Peyer's patch (tissue), 4 donors: Measurements from ENCODE around the gene MCTP2. TPM values are rescaled to one million over a fixed set of nuclear protein-coding genes. Genes with fewer than 3 reads are reported as not detected.
A peak's percentile ranks its signal among the peaks of the same experiment; 100 is the strongest.

ENCODE experiments used
- DNase-seq, 3 donors: peaks; one replicate each; pipeline ENCODE4 v3.0.0-alpha.2; 2017 to 2019
- H3K27ac ChIP-seq, 4 donors: fragments of 200-600 bp; sonication (generic); one replicate each; pipeline ENCODE4 v1.5.1; 2016 to 2019
- H3K27me3 ChIP-seq, 2 donors: fragments of 200-600 bp; sonication (generic); one replicate each; pipeline ENCODE4 v1.5.1; 2019
- H3K36me3 ChIP-seq, 3 donors: fragments of 200-600 bp; sonication (generic); one replicate each; pipeline ENCODE4 v1.5.1; 2016 to 2019
- H3K4me1 ChIP-seq, 4 donors: fragments of 200-600 bp; sonication (generic); one replicate each; pipeline ENCODE4 v1.5.1; 2016 to 2019
- H3K4me3 ChIP-seq, 4 donors: fragments of 200-600 bp; sonication (generic); 1 replicate in 3 of 4; 2 replicates in 1 of 4; pipeline ENCODE4 v1.5.1; 2016 to 2019; ENCODE audit warnings: mild to moderate bottlenecking in 1 of 4
- H3K9me3 ChIP-seq, 4 donors: fragments of 200-600 bp; sonication (generic); one replicate each; pipeline ENCODE4 v1.5.1; 2016 to 2019; ENCODE audit warnings: mild to moderate bottlenecking in 1 of 4
- CTCF ChIP-seq, 6 experiments: fragments of 450-650 bp in 4 of 6; fragments of 200-600 bp in 2 of 6; sonication (generic) in 1 of 6; IDR thresholded peaks; one replicate each; pipeline ENCODE4 v1.5.1; 2017 to 2019; ENCODE audit warnings: antibody characterized with exemption in 6 of 6, mild to moderate bottlenecking in 3 of 6, moderate library complexity in 1 of 6
- POLR2A ChIP-seq, 2 donors: fragments of 450-650 bp; IDR thresholded peaks; one replicate each; pipeline ENCODE4 v1.5.1; 2017; ENCODE audit warnings: antibody characterized with exemption in 2 of 2, mild to moderate bottlenecking in 2 of 2, moderate library complexity in 2 of 2
- total RNA-seq, 4 donors: library from RNA; depleted of rRNA; stranded (reverse); fragments of >200 nt; gene quantifications; one replicate each; pipeline ENCODE4 v1.1.0, GENCODE V29; 2016

MCTP2 gene
- total RNA-seq, 4 donors from 2014 or later = 40.8 to 241 (median 74.0) TPM

- H3K36me3 ChIP-seq = no peaks in the 10 kb centered on the region
- H3K4me1 ChIP-seq = peaks cover 0 to 17% (median 1%) of the 10 kb centered on the region in 4 donors
- H3K9me3 ChIP-seq = no peaks in the 10 kb centered on the region
- peak overlapping the region in 2 of 4 donors; percentile 8 to 15 for H3K27ac ChIP-seq
- DNase-seq = no peak
- TF ChIP-seq CTCF (IDR thresholded peaks at IDR 0.05) (no peak), POLR2A (IDR thresholded peaks at IDR 0.05) (no peak)
- no peaks in the 10 kb centered on the region for H3K27me3 ChIP-seq
- H3K4me3 ChIP-seq = no peak overlapping the region
Observed at GRCh38 chr15:94294556-94294955, 63.2 kb downstream of the MCTP2 start.

GRCh38 chr15:94295275-94295674, 63.9 kb downstream of the MCTP2 start:
- no peak for TF ChIP-seq POLR2A (IDR thresholded peaks at IDR 0.05)
- H3K36me3 ChIP-seq = no peaks in the 10 kb centered on the region
- H3K4me3 ChIP-seq = no peak overlapping the region
- H3K9me3 ChIP-seq = no peaks in the 10 kb centered on the region
- H3K27ac ChIP-seq = peak overlapping the region in 2 of 4 donors; percentile 14 to 40
- H3K4me1 ChIP-seq = peaks cover 0 to 17% (median 1%) of the 10 kb centered on the region in 4 donors
- no peak for DNase-seq
- H3K27me3 ChIP-seq = no peaks in the 10 kb centered on the region

GRCh38 chr15:94296717-94297116, 65.4 kb downstream of the MCTP2 start:
- H3K27me3 ChIP-seq = no peaks in the 10 kb centered on the region
- H3K4me1 ChIP-seq = peaks cover 0 to 17% (median 1%) of the 10 kb centered on the region in 4 donors
- no peaks in the 10 kb centered on the region for H3K36me3 ChIP-seq
- TF ChIP-seq CTCF (IDR thresholded peaks at IDR 0.05) (no peak), POLR2A (IDR thresholded peaks at IDR 0.05) (no peak)
- no peaks in the 10 kb centered on the region for H3K9me3 ChIP-seq
- H3K27ac ChIP-seq = peak overlapping the region in 2 of 4 donors; percentile 20 to 31
- no peak overlapping the region for H3K4me3 ChIP-seq
- no peak for DNase-seq

GRCh38 chr15:94297558-94297957, 66.2 kb downstream of the MCTP2 start:
- Histone ChIP-seq H3K9me3 (no peaks in the 10 kb centered on the region), H3K36me3 (no peaks in the 10 kb centered on the region), H3K27ac (peak overlapping the region in 2 of 4 donors; percentile 20 to 28), H3K27me3 (no peaks in the 10 kb centered on the region), H3K4me1 (peaks cover 0 to 17% (median 1%) of the 10 kb centered on the region in 4 donors), H3K4me3 (no peak overlapping the region)
- no peak for TF ChIP-seq CTCF (IDR thresholded peaks at IDR 0.05)
- TF ChIP-seq POLR2A (IDR thresholded peaks at IDR 0.05) = no peak
- DNase-seq = no peak

- Histone ChIP-seq H3K4me1 (peaks cover 0 to 13% (median 1%) of the 10 kb centered on the region in 4 donors), H3K36me3 (no peaks in the 10 kb centered on the region), H3K4me3 (no peak overlapping the region), H3K27me3 (no peaks in the 10 kb centered on the region), H3K27ac (peak overlapping the region in 1 of 4 donors; percentile 46), H3K9me3 (no peaks in the 10 kb centered on the region)
- no peak for DNase-seq
- no peak for TF ChIP-seq POLR2A (IDR thresholded peaks at IDR 0.05)
- TF ChIP-seq CTCF (IDR thresholded peaks at IDR 0.05) = no peak
Observed at GRCh38 chr15:94298364-94298763, 67.0 kb downstream of the MCTP2 start.

GRCh38 chr15:94300612-94301011, 69.3 kb downstream of the MCTP2 start:
- Histone ChIP-seq H3K36me3 (no peaks in the 10 kb centered on the region), H3K27me3 (no peaks in the 10 kb centered on the region), H3K4me3 (no peak overlapping the region), H3K9me3 (no peaks in the 10 kb centered on the region), H3K27ac (no peak overlapping the region), H3K4me1 (peaks cover 0 to 6% (median 1%) of the 10 kb centered on the region in 4 donors)
- DNase-seq = no peak
- no peak for TF ChIP-seq CTCF (IDR thresholded peaks at IDR 0.05)
